GM23338 (cell line): ENCODE data around the gene AGPS. TPM values are rescaled to one million over a fixed set of nuclear protein-coding genes. Genes with fewer than 3 reads are reported as not detected.

Source experiments
- ATAC-seq: fragments of 200-7000 bp; cut with Tn5 transposase; 3 replicates; pipeline ENCODE4 v1.9.1; 2020
- DNase-seq: peaks from one replicate; pipeline ENCODE4 v3.0.0-alpha.2; 2015; ENCODE audit warnings: low spot score
- H2AFZ ChIP-seq: fragments of 200-600 bp; sonication (generic); 2 replicates; pipeline ENCODE4 v1.8.0; 2016; ENCODE audit warnings: antibody characterized with exemption, mild to moderate bottlenecking, moderate library complexity
- H3F3A ChIP-seq: fragments of 200-600 bp; sonication (generic); replicated peaks from 2 replicates; pipeline ENCODE4 v1.8.0; 2017; ENCODE audit warnings: antibody characterized with exemption, mixed run types, low read depth
- H3K27ac ChIP-seq: fragments of 200-600 bp; sonication (generic); 2 replicates; pipeline ENCODE4 v1.6.1; 2016; ENCODE audit warnings: low read depth
- H3K27me3 ChIP-seq: fragments of 200-600 bp; sonication (generic); 2 replicates; pipeline ENCODE4 v1.8.0; 2016; ENCODE audit warnings: mild to moderate bottlenecking, mixed run types, moderate library complexity; ENCODE audit not compliant: insufficient read depth
- H3K36me3 ChIP-seq: fragments of 200-600 bp; sonication (generic); 2 replicates; pipeline ENCODE4 v1.8.0; 2016; ENCODE audit warnings: mild to moderate bottlenecking; ENCODE audit not compliant: insufficient read depth
- H3K4me1 ChIP-seq: fragments of 200-600 bp; sonication (generic); 2 replicates; pipeline ENCODE4 v1.8.0; 2016; ENCODE audit warnings: mild to moderate bottlenecking, moderate library complexity; ENCODE audit not compliant: insufficient read depth
- H3K4me2 ChIP-seq: fragments of 200-600 bp; sonication (generic); 2 replicates; pipeline ENCODE4 v1.7.1; 2017; ENCODE audit warnings: mixed run types
- H3K4me3 ChIP-seq: fragments of 200-600 bp; sonication (generic); 2 replicates; pipeline ENCODE4 v1.6.1; 2016; ENCODE audit warnings: mixed run types
- H3K79me2 ChIP-seq: fragments of 200-600 bp; sonication (generic); replicated peaks from 2 replicates; pipeline ENCODE4 v1.8.0; 2017; ENCODE audit warnings: mild to moderate bottlenecking; ENCODE audit not compliant: insufficient read depth
- H3K9me2 ChIP-seq: fragments of 200-600 bp; sonication (generic); 2 replicates; pipeline ENCODE4 v1.8.0; 2017; ENCODE audit not compliant: insufficient read depth
- H4K20me1 ChIP-seq: fragments of 200-600 bp; sonication (generic); replicated peaks from 2 replicates; pipeline ENCODE4 v1.8.0; 2017; ENCODE audit warnings: mild to moderate bottlenecking; ENCODE audit not compliant: insufficient read depth
- H3K27ac Mint-ChIP-seq: 2 replicates; pipeline ENCODE4 v1.8.0; 2020; ENCODE audit warnings: inconsistent platforms, mild to moderate bottlenecking, moderate library complexity, mixed read lengths
- H3K27me3 Mint-ChIP-seq: 3 replicates; pipeline ENCODE4 v1.8.0; 2022; ENCODE audit warnings: low read depth, mild to moderate bottlenecking, moderate library complexity, mixed read lengths, inconsistent platforms; ENCODE audit not compliant: insufficient read depth, poor library complexity
- H3K36me3 Mint-ChIP-seq: 3 replicates; pipeline ENCODE4 v1.8.0; 2021; ENCODE audit warnings: low read depth, mild to moderate bottlenecking, inconsistent platforms, moderate library complexity, mixed read lengths
- H3K4me1 Mint-ChIP-seq: 3 replicates; pipeline ENCODE4 v1.8.0; 2020; ENCODE audit warnings: mild to moderate bottlenecking, inconsistent platforms, mixed read lengths
- H3K4me3 Mint-ChIP-seq: 3 replicates; pipeline ENCODE4 v1.8.0; 2021; ENCODE audit warnings: moderate library complexity, mild to moderate bottlenecking, inconsistent platforms, mixed read lengths
- H3K9me3 Mint-ChIP-seq: 3 replicates; pipeline ENCODE4 v1.8.0; 2020; ENCODE audit warnings: moderate library complexity, mild to moderate bottlenecking, inconsistent platforms, mixed read lengths
- EZH2 ChIP-seq: fragments of 200-600 bp; sonication (generic); IDR thresholded peaks from one replicate; pipeline ENCODE4 v1.8.0; 2017; ENCODE audit warnings: antibody characterized with exemption, mild to moderate bottlenecking, low read depth; ENCODE audit not compliant: unreplicated experiment
- JUNB ChIP-seq: IDR thresholded peaks from one replicate; pipeline ENCODE4 v1.6.1; 2016; ENCODE audit warnings: antibody characterized with exemption; ENCODE audit not compliant: unreplicated experiment
- POLR2AphosphoS5 ChIP-seq: IDR thresholded peaks from 2 replicates; pipeline ENCODE4 v1.6.1; 2016; ENCODE audit warnings: antibody characterized with exemption, low read depth
- REST ChIP-seq: IDR thresholded peaks from one replicate; pipeline ENCODE4 v1.6.1; 2018; ENCODE audit warnings: antibody characterized with exemption; ENCODE audit not compliant: unreplicated experiment
- STAT1 ChIP-seq: IDR thresholded peaks from one replicate; pipeline ENCODE4 v1.6.1; 2016; ENCODE audit warnings: antibody characterized with exemption; ENCODE audit not compliant: unreplicated experiment
- ZNF462 ChIP-seq: fragments of 250-450 bp; sonication (Bioruptor Pico); IDR thresholded peaks from 2 replicates; pipeline ENCODE4 v1.5.0; 2020; ENCODE audit warnings: mild to moderate bottlenecking, moderate library complexity
- polyA plus RNA-seq: library from polyadenylated mRNA; unstranded; fragments of >200 nt; fragmentation: Nextera tagmentation; extraction: Ambion mirVana; gene quantifications from 2 replicates; pipeline ENCODE4 v1.2.1, GENCODE V29; 2016
- total RNA-seq: library from RNA; depleted of rRNA; stranded (reverse); fragments of >200 nt; shearing (Covaris generic); gene quantifications from 2 replicates; pipeline ENCODE4 v1.2.3, GENCODE V29; 2014

Gene AGPS
- total and polyA plus RNA-seq, 2 experiments from 2014 or later: 14.6 to 73.2 TPM

- TF ChIP-seq ZNF462 (no peak), JUNB (no peak)
Observed at GRCh38 chr2:177535000-177535399, 142.4 kb downstream of the AGPS start (continued).

- no peaks in the 10 kb centered on the region for H3K36me3 ChIP-seq
- H3F3A ChIP-seq: no peaks in the 10 kb centered on the region
- no peaks in the 10 kb centered on the region for H3K79me2 ChIP-seq
- H3K9me2 ChIP-seq: no peaks in the 10 kb centered on the region
- H3K27ac ChIP-seq: no peak overlapping the region
- ATAC-seq: peak; percentile 82
- no peaks in the 10 kb centered on the region for H3K27me3 ChIP-seq
- no peaks in the 10 kb centered on the region for H3K9me3 Mint-ChIP-seq
- H3K36me3 Mint-ChIP-seq: no peaks in the 10 kb centered on the region
- peaks cover 35% of the 10 kb centered on the region for H3K4me1 ChIP-seq
- H3K27ac Mint-ChIP-seq: peak overlapping the region; percentile 86
- H3K4me1 Mint-ChIP-seq: peaks cover 32% of the 10 kb centered on the region
- peak; percentile 13 for DNase-seq
- no peak overlapping the region for H3K4me3 ChIP-seq
- no peaks in the 10 kb centered on the region for H4K20me1 ChIP-seq
- H3K4me2 ChIP-seq: peak overlapping the region; percentile 26; the same call in 1 of the 2 replicates
- no peaks in the 10 kb centered on the region for H3K27me3 Mint-ChIP-seq
- no peak overlapping the region for H2AFZ ChIP-seq
- H3K4me3 Mint-ChIP-seq: no peak overlapping the region
- TF ChIP-seq REST (no peak), STAT1 (no peak), POLR2AphosphoS5 (no peak), EZH2 (no peak), ZNF462 (no peak)
Observed at GRCh38 chr2:177535958-177536504, 143.5 kb downstream of the AGPS start.
